OCI-LY7 (cell line): Measurements from ENCODE around the gene VPS13C. TPM values are rescaled to one million over a fixed set of nuclear protein-coding genes. Genes with fewer than 3 reads are reported as not detected.

ENCODE experiments used
- BruUV-seq: library from RNA; stranded (reverse); fragments of 400-500 nt; replicated peaks from 2 replicates; lab custom pipeline; 2021; lab: Mats Ljungman, UMichigan
- CTCF ChIA-PET: fragments of 300-600 bp; sonication (Branson Sonifier 250); formaldehyde crosslinking; loops from one replicate; lab custom pipeline; 2022; ENCODE audit warnings: antibody characterized with exemption; ENCODE audit not compliant: unreplicated experiment; lab: Charles Lee
- POLR2A ChIA-PET: fragments of 300-600 bp; sonication (Branson Sonifier 250); formaldehyde crosslinking; loops from one replicate; lab custom pipeline; 2022; ENCODE audit warnings: antibody characterized with exemption; lab: Charles Lee
- DNase-seq: peaks from one replicate; pipeline ENCODE4 v3.0.0-alpha.2; 2015; ENCODE audit warnings: low spot score
- H2AFZ ChIP-seq: fragments of 200-600 bp; sonication (generic), shearing (Covaris generic); 2 replicates; pipeline ENCODE4 v1.6.1; 2014; ENCODE audit warnings: mild to moderate bottlenecking, antibody characterized with exemption, low read length, moderate library complexity
- H3K27ac ChIP-seq: fragments of 200-600 bp; sonication (generic); 2 replicates; pipeline ENCODE4 v1.5.1; 2014; ENCODE audit warnings: mixed run types, low read depth, mild to moderate bottlenecking, moderate library complexity, low read length, inconsistent platforms; ENCODE audit not compliant: poor library complexity, severe bottlenecking
- H3K36me3 ChIP-seq: fragments of 200-600 bp; sonication (generic); 2 replicates; pipeline ENCODE4 v1.6.1; 2014; ENCODE audit warnings: mild to moderate bottlenecking, antibody characterized with exemption, low read length, moderate library complexity, mixed read lengths; ENCODE audit not compliant: insufficient read depth
- H3K4me1 ChIP-seq: fragments of 200-600 bp; sonication (generic); 2 replicates; pipeline ENCODE4 v1.5.1; 2014; ENCODE audit warnings: mild to moderate bottlenecking, low read length; ENCODE audit not compliant: insufficient read depth, poor library complexity, severe bottlenecking
- H3K4me2 ChIP-seq: fragments of 200-600 bp; sonication (generic); 2 replicates; pipeline ENCODE4 v1.6.1; 2014; ENCODE audit warnings: mild to moderate bottlenecking, low read length
- H3K4me3 ChIP-seq: fragments of 200-600 bp; sonication (generic); 2 replicates; pipeline ENCODE4 v1.5.1; 2014; ENCODE audit warnings: mild to moderate bottlenecking, low read depth, low read length; ENCODE audit not compliant: poor library complexity, severe bottlenecking
- H3K79me2 ChIP-seq: fragments of 200-600 bp; sonication (generic); 2 replicates; pipeline ENCODE4 v1.6.1; 2016; ENCODE audit warnings: low read depth, mild to moderate bottlenecking, low read length, moderate library complexity, mixed read lengths; ENCODE audit not compliant: insufficient read depth
- H3K9me2 ChIP-seq: fragments of 200-600 bp; sonication (generic); 2 replicates; pipeline ENCODE4 v1.6.1; 2016; ENCODE audit warnings: mild to moderate bottlenecking, low read length, mixed read lengths; ENCODE audit not compliant: insufficient read depth
- H3K9me3 ChIP-seq: fragments of 200-600 bp; sonication (generic); 2 replicates; pipeline ENCODE4 v1.6.1; 2014; ENCODE audit warnings: mild to moderate bottlenecking, mixed run types, low read length, mixed read lengths
- H4K20me1 ChIP-seq: fragments of 200-600 bp; sonication (generic); 2 replicates; pipeline ENCODE4 v1.6.1; 2014; ENCODE audit warnings: mild to moderate bottlenecking, antibody characterized with exemption, low read length, moderate library complexity, mixed read lengths; ENCODE audit not compliant: insufficient read depth
- EZH2phosphoT487 ChIP-seq: fragments of 200-600 bp; sonication (generic); IDR thresholded peaks from 2 replicates; pipeline ENCODE4 v1.6.1; 2018; ENCODE audit warnings: low read depth, borderline replicate concordance, mild to moderate bottlenecking, mixed run types, antibody characterized with exemption, low read length, moderate library complexity, mixed read lengths
- intact Hi-C: fragments of 100-400 bp; cut with micrococcal nuclease; formaldehyde crosslinking; loops from one replicate; pipeline ENCODE4 v1.10.0; 2022; ENCODE audit not compliant: unreplicated experiment
- total RNA-seq, 2 experiments: library from RNA; depleted of rRNA in 1 of 2; stranded (reverse); fragments of >200 nt in 1 of 2; shearing (Covaris generic) in 1 of 2; gene quantifications; 2 replicates each; pipeline ENCODE4 v1.2.3, GENCODE V29; 2014 to 2022
- TF ChIP-seq, protein P1 (sequence below): fragments of 200-600 bp; sonication (generic); conservative IDR thresholded peaks from 2 replicates; pipeline ENCODE4 v1.5.1; 2014; ENCODE audit warnings: mild to moderate bottlenecking, antibody characterized with exemption, low read length, moderate library complexity, mixed read lengths

VPS13C gene
- total RNA-seq, 2 experiments from 2014 or later, result 44.4 to 60.6 TPM

DNA sequence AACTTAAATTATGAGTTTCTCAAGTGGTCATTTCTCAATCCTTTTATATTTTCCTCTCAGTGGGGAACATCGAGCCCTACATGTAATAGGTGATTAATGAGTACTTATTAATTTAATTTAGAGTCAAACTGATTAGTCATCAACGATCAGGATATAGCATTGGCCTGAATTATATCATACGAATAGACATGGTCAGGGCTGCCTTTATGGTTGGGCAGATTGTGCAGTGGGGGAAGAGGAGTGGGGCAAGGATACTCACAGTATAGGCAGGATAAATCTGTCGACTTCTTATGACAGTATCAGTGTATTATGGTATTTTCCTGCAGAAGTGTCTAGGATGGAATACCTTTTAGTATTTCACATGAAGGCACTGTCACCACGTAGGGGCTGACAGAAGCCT lies 33.6 kb upstream of the VPS13C start:
- no peaks in the 10 kb centered on the region for H3K9me3 ChIP-seq
- intact Hi-C loops, result no loop called here
- no peaks in the 10 kb centered on the region for H3K9me2 ChIP-seq
- CTCF ChIA-PET, result no interaction called here
- no peaks in the 10 kb centered on the region for H3K36me3 ChIP-seq
- H3K4me1 ChIP-seq, result no peaks in the 10 kb centered on the region
- BruUV-seq, result no TSS peak
- DNase-seq, result no peak
- no peak overlapping the region for H3K27ac ChIP-seq
- no peak overlapping the region for H3K4me3 ChIP-seq
- H3K79me2 ChIP-seq, result no peaks in the 10 kb centered on the region
- no peaks in the 10 kb centered on the region for H4K20me1 ChIP-seq
- no peak overlapping the region for H3K4me2 ChIP-seq
- TF ChIP-seq, protein P1, sequence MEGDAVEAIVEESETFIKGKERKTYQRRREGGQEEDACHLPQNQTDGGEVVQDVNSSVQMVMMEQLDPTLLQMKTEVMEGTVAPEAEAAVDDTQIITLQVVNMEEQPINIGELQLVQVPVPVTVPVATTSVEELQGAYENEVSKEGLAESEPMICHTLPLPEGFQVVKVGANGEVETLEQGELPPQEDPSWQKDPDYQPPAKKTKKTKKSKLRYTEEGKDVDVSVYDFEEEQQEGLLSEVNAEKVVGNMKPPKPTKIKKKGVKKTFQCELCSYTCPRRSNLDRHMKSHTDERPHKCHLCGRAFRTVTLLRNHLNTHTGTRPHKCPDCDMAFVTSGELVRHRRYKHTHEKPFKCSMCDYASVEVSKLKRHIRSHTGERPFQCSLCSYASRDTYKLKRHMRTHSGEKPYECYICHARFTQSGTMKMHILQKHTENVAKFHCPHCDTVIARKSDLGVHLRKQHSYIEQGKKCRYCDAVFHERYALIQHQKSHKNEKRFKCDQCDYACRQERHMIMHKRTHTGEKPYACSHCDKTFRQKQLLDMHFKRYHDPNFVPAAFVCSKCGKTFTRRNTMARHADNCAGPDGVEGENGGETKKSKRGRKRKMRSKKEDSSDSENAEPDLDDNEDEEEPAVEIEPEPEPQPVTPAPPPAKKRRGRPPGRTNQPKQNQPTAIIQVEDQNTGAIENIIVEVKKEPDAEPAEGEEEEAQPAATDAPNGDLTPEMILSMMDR, result no peak
- POLR2A ChIA-PET, result no interaction called here
- H2AFZ ChIP-seq, result no peak overlapping the region

DNA sequence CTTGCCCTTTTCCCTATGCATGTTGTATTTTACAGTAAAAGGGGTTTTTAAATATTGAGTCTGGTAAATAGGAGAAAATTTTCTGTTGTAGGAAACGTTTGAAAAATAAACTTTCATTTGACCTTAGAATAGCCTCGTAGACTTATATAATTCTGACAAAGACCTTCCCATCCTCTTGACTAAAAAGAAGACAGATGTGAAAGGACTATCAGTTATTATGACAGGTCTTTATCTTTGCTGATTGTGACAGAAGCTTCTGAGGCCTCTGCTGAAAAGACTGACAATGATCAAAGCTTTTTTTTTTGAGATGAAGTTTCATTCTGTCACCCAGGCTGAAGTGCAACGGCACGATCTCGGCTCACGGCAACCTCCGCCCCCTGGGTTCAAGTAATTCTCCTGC lies 30.7 kb upstream of the VPS13C start:
- H3K4me1 ChIP-seq, result no peaks in the 10 kb centered on the region
- TF ChIP-seq, protein P1, result no peak
- TF ChIP-seq EZH2phosphoT487, result no peak
- intact Hi-C loops, result no loop called here
- no peaks in the 10 kb centered on the region for H3K9me2 ChIP-seq
- H3K27ac ChIP-seq, result no peak overlapping the region
- ChIA-PET CTCF (no interaction called here), POLR2A (no interaction called here)
- H3K4me3 ChIP-seq, result no peak overlapping the region
- BruUV-seq, result no TSS peak
- H3K4me2 ChIP-seq, result no peak overlapping the region
- DNase-seq, result no peak
- no peak overlapping the region for H2AFZ ChIP-seq
- no peaks in the 10 kb centered on the region for H4K20me1 ChIP-seq
- no peaks in the 10 kb centered on the region for H3K79me2 ChIP-seq
- no peaks in the 10 kb centered on the region for H3K9me3 ChIP-seq
- H3K36me3 ChIP-seq, result no peaks in the 10 kb centered on the region

DNA sequence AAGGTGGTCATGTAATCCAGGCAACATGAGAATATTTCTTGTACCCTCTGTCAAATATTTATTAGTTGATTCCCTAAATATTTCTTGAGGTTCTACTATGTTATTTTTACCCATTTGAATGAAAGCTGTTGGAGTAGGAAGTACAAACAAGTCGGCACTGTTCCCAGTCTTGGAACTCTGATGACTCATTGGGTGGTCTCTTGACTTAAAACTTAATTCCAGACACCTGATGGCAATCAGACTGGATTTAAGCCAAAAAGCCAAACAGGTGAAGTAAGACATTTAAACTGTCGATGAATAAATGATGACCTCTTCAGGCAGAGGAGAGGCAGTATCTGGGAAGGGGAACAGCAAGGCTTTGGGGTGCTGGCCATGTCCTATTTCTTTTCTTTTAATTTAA lies 29.4 kb upstream of the VPS13C start:
- Histone ChIP-seq H3K4me2 (no peak overlapping the region), H3K4me1 (no peaks in the 10 kb centered on the region), H3K4me3 (no peak overlapping the region), H3K9me3 (no peaks in the 10 kb centered on the region), H3K9me2 (no peaks in the 10 kb centered on the region), H3K79me2 (no peaks in the 10 kb centered on the region), H2AFZ (no peak overlapping the region), H3K36me3 (no peaks in the 10 kb centered on the region), H3K27ac (no peak overlapping the region), H4K20me1 (no peaks in the 10 kb centered on the region)
- no peak for TF ChIP-seq EZH2phosphoT487
- TF ChIP-seq, protein P1, result no peak
- no peak for DNase-seq
- ChIA-PET CTCF (no interaction called here), POLR2A (interaction anchor here (0.6 kb wide), 1 partner anchor 149 kb away, joined by 3 read pairs; no protein-coding TSS in a partner anchor)
- intact Hi-C loops, result no loop called here
- BruUV-seq, result no TSS peak
